ENCODE data around the gene NAALADL2.
"Not testable (repeated sequence)": the region's sequence is repeated elsewhere in the genome, so short reads cannot be mapped to it uniquely, and the experiment has no call there.

The NAALADL2 gene

DNA sequence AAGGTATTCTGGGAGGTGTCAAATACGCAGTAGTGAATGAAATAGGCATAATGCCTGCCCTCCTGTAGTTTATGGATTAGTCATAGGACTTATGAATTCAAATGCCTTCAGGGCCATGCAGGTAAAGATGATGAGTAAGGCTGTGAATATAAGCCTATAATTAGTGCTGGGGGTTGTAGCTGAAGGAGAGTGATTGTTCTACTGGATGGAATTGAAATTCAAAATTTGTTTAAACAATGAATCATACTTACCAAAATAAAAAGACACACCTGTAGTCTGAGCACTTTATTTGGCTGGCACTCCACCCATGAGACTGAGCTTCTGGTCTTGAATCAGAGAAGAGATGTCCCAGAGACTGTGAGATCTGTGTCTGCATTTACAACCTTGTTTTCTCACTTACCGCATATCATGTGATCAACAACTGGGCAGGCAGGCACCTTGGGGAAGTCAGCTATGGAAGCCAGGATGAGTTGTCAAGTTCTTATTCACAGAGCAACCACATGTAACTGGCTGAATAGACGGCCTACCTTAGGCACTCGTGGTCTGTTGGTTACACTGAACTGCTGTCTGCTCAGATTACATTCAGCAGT lies 291.8 kb downstream of the NAALADL2 start:
- no peak for DNase-seq

DNA sequence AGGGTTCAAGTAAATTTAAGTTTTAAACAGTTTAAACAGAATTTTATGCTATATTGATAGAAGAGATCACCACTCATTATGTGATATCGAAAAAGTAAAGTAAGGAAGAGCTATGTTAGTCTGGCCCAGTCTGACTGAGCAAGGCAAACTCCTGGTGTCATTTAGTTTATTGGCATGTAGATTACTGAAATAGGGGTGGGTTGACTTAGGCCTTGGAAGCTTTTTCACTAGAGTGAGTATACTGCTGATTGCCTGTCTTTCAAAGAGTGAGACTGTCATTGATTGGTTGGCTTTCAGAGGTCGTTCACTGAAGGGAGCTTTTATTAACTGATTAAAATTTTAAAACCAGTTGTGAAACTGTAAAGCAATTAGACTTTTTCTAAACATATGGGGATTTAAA lies 294.5 kb downstream of the NAALADL2 start:
- no peak for DNase-seq

DNA sequence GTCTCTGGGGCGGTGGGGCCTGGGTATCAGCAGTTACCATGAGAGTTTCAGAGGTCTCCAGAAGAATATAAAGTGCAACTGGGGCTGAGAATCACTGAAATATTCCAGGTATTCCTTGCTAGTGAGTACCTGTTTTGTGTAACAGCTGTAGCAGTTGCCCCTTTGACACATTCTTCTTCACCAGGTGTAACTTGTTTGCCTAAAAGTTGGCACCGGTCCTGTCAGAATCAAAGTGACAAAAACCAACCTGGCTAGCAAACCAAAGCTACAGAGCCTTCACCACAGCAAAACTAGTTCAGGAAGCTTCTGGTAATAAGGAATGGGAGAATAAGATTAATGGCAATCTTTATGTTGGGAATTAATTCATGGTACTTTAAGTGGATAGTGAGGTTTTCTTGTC lies 296.0 kb downstream of the NAALADL2 start:
- DNase-seq: no peak

DNA sequence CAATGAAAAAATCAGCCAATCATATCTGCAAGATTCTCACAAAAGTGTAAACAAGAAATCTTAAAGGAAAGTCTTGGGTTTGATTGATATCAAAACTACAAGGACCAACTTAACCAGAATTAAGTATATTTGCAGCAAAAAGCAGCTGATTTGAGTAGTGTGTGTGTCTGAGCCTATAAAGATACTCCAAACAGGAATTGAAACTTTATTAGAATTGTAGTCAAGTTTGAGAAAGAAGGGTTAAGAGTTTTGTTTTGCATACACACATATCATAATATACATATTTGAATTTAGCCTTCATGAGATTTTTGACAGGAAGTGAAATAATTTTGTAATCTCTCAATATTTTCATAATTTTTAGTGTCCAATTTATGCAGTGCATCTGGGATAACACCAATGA lies 300.1 kb downstream of the NAALADL2 start:
- DNase-seq: no peak

DNA sequence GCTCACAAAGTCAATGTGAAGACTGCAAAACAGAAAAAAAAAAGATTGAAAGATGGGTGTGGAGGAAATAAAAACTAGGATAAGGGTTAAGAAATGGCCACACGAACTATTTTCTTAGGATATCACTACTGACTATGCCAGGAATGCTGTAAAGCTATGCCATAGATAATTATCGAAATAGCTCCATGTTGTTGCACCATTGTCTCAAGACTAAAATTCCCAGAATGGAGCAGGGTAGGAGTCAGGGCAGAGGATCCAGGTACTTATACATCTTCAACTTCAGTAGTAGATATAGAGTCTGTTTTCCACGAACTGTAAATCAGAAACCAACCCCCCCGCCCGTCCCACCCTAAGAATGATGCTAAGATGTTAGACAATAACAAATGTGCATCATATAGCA lies 302.2 kb downstream of the NAALADL2 start:
- no peak for DNase-seq

DNA sequence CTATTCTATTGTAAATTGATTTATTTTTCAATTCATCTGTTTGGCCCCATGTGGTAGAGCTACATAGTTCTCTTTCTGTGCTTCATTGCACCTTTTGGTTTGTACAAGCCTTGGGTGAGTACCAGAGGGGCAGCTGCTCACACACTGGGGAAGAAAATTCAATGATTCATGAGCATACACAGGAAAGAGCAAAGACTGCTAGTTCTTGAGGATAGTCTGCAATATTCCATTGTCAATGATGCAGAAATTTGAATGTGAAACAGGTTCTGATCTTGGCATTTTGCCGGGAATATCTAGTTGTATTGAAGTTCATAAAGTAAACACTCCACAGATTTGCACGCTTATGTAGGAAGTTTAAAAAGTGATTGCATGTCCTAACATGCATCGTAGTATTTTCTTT lies 304.6 kb downstream of the NAALADL2 start:
- DNase-seq: no peak

DNA sequence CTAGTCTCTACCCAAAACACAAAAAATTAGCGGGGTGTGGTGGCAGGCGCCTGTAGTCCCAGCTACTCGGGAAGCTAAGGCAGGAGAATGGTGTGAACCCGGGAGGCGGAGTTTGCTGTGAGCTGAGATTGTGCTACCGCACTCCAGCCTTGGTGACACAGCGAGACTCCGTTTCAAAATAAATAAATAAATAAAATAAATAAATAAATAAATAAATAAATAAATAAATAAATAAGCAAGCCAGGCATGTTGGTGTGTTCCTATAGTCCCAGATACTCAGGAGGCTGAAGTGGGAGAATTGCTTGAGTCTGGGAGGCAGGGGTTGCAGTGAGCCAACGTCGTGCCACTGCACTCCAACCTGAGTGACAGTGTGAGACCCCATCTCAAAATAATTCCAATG lies 314.0 kb downstream of the NAALADL2 start:
- DNase-seq: not testable (repeated sequence)

DNA sequence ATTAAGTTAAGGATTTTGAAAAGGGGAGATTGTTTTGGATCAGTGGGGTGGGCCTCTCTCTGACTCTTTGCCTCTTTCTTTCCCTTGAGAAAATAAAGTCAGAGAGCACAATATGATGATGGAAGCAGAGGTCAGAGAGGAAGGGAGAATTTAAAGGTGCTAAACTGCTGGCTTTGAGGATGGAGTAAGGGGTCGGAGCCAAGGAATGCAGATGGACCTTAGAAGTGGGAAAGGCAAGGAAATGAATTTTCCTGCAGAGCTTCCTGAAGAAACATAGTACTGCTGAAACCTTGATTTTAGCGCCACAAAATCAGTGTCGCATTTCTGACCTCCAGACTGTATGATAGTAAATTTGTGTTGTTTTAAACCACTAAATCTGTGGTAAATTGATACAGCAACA lies 317.4 kb downstream of the NAALADL2 start:
- DNase-seq: no peak

DNA sequence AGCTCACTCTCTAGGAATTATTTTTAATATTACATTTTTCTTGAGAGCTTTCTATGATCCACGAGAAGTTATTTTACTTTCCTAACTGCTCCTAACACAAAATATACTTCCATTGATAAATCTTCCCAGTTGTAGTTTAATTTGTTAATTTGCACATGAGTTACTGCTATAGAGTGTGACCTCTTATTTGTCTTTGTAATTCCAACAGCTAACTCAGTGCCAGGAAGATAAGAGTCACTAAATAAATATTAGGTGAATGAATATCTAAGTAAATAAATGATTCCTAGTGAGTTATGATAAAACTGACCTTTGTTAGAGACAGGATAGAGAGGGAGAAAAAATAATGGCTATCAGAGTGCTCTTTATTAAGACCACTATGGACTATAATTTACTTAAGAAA lies 319.9 kb downstream of the NAALADL2 start:
- DNase-seq: no peak

DNA sequence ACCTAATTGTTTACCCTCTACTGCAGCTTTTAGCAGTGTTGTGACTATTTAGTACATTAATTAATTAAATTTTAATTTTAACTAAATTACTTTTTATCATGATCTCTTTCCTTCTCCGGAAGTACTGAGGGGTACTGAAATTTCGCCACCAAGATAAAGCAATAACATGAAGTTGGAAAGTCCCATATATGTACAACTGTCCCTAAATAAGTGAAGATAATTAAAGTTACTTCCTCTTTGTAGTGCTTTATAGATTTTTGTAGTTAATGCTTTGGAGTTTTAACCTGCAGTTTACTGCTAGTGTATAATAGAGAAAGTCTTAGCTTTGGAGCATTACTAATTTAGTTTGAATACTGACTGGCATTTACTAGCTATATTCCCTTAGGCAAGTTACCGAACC lies 325.3 kb downstream of the NAALADL2 start:
- DNase-seq: no peak

DNA sequence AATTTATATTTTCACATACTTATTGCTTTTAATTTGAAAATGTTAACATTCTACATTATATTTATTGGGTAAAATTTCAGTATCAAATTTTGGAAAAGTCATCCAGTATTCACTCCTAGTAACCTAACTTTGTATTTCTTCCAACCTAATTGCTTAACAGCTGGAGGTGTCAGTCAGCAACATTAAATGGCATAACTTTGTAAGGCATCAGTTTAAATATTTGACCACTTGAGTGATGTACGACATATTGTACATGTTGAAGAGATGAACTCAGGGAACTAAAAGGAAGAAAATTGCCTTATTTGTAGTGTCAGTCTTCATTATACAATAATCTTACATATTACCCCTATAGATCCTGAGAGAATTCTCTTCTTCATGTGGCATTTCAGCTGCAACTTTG lies 326.8 kb downstream of the NAALADL2 start:
- no peak for DNase-seq

DNA sequence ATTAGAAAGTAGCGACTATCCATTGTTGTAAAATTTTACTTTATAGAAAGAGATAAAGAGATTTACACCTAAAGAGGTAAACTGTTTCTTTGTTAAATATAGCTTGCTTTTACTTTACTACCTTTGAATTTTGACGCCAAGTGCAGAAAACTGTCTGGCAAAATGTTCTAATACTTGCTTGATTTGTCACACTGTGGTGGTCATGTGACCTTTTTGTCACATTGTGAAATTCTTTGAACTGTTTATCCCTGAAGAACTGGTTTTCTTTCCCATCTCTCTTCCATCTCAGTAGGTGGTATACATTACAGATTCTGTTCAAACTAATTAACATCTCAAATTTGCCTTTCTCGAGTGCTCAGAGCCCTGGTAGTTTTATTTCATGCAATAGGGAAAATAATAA lies 327.4 kb downstream of the NAALADL2 start:
- DNase-seq: no peak

DNA sequence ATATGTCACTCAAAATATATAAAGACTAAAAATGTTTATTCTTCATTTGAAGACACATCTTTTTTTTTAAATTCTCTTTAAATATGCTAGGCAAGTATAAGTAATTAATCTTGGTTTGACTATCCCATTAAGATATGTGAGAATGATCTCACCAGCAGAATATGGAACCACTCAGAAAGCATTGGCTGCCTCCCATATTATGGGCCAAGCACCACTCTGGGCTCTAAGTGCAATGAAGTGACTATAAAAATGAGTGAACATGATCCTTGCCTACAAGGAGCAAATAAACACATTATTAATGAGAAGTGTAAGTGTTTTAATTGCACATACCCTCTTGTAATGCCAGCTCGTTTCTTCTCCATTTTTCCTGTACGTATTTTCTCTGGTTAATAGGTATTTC lies 328.5 kb downstream of the NAALADL2 start:
- DNase-seq: no peak

DNA sequence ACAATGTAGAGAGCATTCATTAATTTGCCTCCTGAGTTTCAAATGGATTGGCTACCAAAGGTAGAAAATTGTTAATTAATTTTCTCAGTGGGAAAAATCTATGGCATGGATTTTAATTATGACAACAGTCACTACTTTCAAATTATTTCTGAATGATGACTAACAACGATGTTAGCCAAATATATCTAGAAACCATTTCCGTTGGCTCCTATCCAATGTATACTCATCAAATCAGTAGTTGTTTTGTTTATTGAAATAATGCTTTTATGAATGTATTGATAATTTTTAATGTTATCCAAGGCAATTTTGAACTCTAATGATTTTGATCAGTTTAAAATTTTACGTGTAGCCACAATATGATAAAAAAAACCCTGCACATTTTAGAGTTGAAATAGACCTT lies 333.4 kb downstream of the NAALADL2 start:
- DNase-seq: no peak

DNA sequence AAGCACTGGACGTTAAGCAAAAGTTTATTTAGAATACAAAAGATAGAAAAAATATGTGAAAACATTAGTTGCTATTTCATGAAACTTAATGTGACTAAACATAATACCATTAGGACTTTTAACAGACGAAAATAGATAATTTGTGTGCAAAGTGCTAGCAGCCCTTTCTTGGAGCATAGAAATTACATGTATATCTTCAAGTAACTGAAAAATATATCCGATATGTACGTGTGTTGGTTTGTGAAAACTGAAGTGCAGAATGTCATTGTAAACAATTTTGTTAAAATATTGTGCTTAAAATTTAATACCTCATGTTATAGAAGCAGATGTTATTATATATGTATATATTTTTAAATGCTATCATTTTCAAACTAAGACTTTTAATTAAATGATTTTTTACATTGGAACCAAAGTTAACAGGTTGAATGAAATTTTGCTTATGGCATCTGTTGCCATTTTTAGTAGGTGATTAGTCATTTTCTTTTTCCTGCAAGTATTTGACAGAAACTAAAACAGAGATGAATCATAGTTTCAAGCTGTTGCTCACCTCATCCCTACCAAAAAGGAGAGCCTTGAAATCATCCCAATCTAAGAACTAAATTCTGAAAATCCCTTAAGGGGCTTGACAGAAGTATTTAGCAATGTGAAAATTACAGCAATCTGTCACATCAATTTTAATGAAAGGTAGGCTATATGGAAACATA lies 334.8 kb downstream of the NAALADL2 start:
- DNase-seq: no peak

DNA sequence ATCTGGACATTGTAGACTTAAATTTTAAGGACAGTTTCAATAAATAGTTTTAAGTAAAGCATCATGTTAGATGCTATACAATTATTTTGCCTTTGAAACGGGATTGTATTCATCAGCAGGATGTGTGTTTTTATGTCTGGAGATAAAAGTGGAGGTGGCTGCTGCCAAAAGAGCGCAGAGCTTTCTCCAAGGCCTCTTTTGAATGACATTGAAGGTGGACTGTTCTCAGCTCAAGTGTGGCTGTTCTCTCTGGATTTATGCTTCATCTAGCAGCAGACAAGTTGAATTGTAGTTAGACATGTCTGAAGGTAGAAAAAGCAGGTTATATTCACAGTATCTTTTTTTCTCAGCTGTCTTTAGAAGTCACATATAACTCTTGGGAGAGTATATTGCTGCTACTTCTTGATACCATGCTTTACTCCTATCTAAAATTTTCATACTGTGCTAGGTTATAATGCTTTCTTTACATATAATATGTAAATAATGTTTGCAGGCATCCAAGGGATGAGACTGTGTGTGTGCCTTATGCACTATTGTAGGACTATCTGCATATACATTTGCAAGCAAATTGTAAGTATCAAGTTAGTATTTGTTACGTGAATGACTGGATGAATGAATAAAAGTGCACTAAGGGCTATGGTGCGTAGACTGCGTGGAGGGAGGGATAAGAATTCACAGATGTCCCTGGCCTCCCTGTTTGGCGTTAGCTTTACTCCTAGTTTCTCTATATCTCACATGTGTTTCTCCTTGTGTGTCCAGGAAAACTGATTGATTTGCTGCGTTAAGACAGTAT lies 340.1 kb downstream of the NAALADL2 start:
- no peak for DNase-seq

DNA sequence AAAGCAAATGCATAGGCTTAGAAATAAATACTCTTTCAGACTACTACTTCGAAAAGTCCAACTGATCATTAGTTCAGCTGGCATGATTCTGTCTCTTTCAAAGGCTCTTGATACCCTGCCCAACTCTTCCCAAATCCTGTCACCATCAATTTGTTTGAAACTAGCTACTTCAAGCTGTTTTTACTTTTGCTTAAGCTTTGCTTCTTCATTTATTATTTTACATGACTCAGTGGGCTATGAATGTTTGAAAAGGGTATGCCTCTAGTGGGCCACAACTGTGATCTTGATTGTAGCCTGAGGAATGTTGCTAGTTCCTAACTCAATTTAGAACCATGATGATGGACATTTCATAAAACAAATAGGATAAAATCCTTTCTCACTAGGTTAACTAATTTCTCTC lies 340.8 kb downstream of the NAALADL2 start:
- DNase-seq: no peak

DNA sequence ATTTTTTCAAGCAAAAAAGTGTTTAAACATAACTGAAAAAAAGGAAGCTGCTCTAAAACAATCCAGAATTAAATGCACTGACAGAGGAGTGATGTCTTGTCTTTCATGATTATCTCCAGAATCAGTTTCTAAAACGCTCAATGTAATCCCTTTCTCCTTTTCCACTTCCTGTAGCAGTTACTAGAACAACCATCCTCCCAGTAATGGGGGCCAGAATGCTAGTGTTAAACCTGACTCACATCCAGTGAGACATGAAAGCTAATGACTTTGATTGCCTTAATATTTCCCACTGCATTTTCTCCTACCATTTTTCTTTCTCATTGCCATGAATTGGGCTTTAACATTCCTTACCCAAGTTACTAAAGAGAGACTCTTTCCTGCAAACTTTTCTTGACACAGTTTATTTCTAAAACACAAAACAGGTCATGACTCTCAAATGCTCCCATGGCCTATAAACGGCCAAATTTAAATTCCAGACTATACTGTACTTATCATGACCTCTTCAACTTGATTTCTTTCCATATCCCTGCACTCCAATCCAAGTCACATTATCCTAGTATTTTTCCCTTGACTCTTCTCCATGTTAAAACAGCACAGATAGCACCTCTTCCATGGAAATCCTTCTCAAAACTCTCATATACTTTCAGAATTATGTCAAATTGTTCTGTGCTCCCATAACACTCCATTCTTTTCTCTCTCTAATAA lies 341.4 kb downstream of the NAALADL2 start:
- no peak for DNase-seq

DNA sequence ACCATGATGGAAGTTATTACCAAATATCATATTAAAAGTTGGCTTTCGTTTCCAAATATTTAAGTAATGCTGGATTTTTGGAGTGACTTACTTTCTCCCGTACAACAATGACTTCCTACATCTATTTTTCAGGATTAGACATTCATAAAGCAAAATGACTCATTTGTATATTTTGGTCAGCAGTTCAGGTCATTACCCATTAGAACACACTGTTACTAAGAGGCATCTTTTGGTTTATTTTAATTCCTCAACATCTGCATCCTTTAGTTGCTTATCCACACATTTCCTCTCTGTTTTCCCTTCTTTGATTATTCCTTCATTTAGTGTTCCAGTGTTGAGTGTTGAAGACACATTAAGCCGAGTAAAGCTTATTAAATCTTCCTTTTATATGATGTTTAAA lies 348.2 kb downstream of the NAALADL2 start:
- no peak for DNase-seq

DNA sequence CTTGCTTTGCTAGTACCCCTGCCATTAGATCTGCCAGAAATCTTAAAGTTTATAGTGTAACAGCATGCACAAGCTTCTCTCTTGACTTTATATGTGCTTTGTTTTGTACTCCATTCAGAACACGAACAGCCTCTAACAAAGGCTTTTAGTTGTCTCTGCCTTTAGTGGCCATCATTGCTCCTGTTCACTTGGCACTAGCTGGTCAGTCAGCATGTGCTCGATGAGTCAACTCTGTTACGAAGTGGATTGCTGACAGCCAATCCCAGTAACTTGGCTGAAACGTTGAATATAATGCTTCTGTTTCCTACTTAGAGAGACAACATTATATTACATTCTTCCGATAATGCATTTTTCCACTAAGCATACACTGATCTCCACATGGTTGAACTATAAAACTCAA lies 349.2 kb downstream of the NAALADL2 start:
- DNase-seq: no peak

DNA sequence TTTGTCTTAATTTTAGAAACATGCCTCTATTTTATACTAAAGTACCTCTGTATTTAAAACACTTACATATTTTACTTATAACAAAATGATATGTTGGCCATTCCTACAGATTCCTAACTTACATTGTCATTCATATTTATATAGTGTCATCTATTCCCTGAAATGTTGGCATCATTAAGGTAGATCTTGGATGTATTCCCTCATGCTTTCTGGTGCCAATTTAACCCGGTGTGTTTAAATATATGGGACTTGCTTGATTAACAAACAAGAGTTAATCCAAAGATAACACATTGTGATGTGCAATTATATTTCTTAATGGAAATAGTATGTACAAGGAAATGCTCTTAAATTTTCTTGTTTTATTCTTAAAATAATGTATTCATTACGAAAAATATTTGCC lies 352.3 kb downstream of the NAALADL2 start:
- no peak for DNase-seq

DNA sequence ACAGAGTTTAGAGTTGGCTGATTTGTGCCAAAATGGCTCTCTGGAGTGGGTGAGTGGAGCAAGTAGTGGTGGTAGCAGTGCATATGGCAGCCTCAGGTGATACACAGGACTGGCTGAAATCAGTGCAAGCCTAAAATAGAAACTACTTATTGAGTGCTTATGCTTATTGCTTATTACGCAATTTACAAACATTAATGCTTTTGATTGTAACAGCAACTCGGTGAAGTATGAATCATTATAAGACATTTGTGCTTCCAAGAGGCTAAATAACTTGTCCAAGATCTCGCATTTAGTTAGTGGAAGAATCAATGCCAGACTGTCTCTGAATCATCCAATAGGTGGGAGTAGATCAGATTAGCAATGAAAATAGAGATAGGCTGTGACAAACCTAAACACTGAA lies 353.8 kb downstream of the NAALADL2 start:
- DNase-seq: no peak

DNA sequence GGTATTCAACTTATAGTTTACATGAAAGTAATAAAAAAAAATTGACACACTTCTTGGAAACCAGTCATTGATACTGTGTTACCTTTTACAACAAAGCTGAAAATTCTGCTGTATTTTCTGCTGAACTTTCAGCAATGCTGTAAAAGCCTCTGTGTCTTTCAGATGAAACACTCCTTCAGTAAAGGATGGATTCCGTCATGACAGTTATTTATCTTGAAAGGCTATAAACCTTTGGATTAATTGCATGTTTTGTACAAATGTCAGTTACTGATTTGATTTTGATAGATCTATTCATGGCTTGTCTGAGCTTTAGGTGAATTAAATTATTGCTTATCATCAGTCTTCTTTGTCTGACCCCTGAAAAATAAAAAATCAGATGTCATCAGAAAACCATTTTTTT lies 355.1 kb downstream of the NAALADL2 start:
- DNase-seq: no peak

DNA sequence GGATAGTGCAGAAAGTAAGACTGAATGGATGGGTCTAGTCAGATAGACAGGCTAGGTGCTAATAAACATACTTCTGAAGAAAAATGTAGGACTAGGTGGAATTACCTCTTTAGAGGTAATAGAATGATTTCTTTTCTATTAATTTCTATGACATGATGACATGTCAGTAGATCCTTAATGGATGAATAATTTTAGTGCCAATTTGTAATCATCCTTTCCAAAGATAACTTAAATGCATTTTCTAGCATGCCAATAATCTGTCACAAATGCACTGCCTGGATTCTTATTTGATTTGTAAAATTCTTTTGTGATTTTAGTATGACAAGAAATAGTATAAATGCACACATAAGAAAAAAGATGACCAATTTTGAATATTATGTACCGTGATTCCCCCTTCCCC lies 356.7 kb downstream of the NAALADL2 start:
- no peak for DNase-seq
